NCI-H748 (cell line): Measurements from ENCODE around the gene GOLGA7B.
A peak's percentile ranks its signal among the peaks of the same experiment; 100 is the strongest.

Experiments used
- DNase-seq: peaks from one replicate; lab custom pipeline; 2025; ENCODE audit not compliant: unreplicated experiment; lab: John Stamatoyannopoulos, UW

Gene GOLGA7B

DNA sequence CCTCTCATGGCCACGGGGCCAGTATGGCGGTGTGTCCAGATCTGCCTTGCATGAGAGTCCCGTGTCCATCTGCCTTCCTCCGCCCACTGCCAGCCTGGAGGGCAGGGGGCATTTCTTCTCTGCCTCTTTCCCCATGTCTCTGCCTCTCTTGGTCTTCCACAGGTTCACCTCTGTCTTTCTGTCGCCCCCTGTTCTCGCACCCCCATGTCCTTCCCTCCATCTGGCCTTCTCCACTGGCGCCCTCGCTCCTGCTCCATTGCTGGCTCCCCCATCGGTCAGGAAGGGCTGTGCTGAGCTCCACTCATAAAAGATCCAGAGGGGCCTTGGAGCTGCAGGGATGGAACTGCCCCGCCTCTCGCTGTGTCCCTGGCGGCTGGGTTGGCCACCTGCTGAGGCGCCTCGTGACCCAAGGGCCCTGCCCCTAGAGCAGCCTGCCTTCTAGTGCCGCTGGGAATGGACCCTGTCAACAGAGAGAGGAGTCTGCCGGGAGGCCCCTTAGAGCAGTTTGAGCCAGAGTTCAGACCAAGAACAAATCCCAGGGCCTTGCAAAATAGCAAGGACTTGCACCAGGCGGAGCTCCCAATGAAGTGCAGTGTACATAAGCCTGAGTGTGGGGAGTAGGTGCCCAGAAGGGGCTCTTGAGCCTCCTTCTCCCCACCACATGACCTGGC is 42.0 kb downstream of the GOLGA7B start:
- peak; percentile 4 for DNase-seq

DNA sequence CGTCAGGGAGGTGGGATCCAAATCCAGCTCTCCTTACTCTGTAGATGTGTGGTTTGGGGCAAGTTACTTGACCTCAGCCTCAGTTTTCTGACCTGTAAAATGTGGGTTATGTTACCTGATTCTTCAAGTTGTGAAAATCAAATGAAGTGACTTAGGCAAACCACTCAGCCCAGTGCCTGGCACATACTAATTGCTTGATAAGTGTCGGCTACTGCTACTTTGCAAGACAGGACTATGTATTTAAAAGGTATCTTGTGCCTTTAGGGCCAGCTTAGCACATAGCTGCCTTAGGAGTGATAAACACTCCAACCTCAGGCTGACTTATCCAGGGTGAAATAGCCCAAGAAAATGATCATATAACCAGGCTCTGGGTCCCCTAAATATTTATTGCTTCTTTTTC is 42.9 kb downstream of the GOLGA7B start:
- DNase-seq = no peak

DNA sequence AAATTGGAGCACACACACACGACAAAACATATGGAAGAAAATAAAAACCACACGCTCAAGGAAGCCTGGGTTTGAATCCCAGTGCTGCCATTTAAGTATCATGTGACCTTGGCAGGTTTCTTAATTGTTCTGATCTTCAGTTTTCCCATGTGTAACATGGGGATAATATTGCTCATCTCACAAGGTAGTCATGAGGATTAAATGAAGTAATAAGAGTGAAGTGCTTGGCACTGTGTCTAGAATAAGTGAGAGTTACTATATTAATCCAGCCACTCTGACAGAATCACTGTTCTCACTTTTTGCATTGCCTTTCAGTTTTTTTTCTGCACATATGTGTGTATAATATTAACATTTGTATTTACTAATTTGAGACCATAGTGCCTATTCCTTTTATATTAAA is 43.3 kb downstream of the GOLGA7B start:
- DNase-seq = no peak

DNA sequence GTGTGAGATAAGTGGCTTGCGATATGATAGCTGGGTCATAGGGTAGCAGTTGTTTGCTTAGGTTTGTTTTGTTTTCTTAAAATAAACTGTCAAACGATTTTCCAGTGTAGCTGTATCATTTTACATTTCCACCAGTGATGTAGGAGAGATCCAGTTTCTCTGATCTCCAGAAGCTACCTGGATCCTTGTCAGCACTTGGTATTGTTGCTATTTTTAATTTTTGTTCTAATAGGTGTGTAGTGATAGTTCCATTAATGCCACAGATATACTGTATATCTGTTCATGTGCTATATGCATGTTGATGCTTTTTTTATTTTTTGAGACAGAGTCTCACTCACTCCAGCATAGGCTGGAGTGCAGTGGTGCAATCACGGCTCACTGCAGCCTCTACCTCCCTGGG is 44.4 kb downstream of the GOLGA7B start:
- no peak for DNase-seq

DNA sequence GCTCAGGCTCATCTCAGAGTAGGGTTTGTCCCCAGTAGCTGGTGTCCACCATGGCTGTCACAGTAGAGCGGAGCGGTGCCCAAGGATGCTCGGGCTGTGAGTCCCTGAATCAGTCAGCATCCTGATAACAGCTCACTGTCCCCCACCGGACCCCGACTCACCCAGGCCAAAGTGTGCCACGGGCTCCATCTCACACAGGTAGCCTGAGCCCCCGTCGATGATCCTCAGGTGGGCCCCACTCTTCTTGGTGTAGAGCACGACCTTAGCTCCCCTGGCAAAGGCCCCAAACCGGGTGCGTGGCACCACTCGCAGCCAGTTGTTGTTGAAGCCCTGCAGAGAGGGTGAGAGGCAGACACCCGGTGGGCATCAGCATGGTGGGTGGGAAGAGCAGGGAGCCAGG is 45.4 kb downstream of the GOLGA7B start:
- no peak for DNase-seq

DNA sequence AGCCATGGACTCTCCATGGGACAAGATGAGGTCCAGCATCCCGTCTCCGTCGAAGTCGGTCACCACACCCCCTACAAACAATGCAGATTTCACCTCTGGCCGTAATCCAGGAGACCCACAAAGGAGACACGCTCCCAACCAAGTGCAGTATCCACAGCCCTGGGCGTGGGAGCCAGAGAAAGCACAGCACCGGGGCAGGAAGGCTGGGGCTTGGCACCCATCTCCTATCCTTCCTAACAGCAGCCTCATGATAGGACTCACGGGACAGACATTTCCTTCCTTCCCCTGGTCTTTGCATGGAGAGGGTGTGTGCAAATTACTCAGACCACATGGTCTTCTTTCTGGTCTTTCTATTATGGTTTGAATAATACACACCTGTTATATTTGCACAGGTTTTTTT is 46.3 kb downstream of the GOLGA7B start:
- DNase-seq = peak; percentile 22

DNA sequence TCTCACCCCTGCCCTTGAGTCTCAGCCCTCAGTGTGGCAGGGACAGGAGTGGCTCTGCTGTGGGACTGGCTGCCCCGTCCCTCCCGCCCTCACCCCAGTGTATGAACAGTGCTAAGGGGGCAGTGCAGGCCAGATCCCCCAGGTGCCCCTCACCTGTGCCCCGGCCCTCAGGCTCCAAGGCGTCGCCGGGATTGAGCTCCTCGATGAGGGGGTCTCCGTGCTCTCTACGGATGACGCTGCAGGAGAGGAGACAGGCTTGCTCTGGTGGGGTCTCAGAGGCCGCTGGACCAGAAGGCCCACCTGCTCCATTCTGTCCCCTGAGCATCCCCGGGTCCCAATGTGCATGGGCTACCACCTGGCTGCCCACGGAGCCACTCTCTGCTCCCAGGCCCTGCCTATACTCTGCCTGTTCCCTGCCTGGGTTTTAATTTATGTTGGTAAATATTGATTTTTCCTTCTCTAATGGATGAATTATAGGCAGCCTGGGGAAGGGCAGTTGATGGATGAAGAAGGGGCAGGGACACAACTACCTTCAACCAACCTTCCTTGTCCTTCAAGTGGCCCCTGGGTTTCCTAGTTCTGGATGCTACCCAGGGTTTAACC is 47.2 kb downstream of the GOLGA7B start:
- peak; percentile 45 for DNase-seq

DNA sequence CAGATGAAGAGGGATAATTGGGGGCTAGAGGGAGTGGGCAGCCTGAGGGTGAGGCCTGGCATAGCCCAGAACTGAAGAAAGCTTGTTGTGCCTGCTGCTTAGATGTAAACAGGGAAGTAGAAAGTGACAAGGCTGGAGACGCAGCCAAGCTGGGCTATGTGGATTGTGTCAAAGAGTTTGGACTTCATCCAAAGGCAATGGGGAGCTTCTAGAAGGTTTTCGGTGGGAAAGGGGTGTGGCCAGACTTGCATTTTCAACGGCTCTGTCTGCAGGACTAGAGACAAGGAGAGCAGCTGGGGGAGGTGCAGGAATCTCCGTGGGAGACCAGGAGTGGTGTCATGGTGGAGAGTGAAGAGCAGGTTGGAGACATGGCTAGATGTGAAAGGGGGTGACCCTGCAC is 48.8 kb downstream of the GOLGA7B start:
- DNase-seq = peak; percentile 2

DNA sequence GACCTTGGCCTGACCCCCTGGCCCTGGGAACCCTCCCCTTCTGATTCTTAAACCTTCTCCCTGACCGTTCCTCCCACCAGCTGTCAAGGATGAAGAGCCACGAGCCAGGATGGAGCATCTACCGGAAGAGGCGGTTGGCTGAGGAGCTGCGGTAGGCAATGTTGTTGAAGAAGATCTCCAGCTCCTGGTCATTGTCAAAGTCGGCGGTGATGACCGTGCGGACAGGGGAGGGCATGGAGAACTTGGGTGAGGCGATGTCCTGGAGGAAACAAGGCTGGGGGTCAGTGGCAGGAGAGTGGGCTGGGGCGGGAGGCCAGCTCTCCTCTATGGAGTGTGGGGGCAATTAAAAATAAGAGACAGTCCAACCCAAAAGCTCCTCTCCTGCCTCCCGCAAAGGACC is 51.7 kb downstream of the GOLGA7B start:
- DNase-seq = no peak

DNA sequence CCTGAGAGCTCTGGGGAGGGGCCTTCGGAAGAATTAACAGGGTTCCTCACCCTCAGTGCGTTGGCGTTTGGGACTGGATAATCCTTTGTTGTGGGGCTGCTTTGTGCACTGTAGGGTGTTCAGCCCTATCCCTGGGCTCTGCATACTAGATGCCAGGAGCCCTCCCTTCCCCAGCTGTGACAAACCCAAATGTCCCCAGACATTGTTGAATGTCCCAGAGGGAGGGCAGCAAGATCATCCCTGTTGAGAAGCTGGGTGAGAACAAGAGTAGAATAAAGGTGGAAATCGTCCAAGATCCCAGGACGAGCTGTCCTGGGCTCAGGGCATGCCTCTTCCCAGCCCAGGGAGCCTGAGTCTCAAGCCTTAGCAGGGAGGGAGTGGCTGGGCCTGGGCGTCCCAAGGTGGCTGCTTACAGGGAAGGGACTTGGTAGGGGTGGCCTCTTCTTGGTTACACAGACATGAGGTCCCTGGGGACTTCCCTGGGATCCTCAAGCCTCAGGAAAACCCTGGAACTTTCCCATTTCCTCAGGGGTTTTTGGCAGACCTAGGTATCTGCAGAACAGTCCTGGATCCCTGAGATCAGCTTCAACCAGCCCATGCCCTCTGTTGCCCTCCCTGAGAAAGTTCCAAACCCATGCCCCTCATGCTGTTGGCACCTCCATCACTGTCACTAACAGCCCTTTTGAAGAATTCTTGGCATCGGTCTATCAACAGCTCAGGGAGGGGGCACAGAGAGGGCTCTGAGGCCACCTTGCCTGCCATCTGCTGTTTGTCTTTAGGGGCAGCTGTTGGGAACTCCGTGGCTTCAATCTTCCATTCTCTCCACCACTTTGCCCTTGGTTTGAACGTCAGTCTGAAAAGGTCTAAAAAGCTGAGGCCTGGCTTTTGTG is 53.7 kb downstream of the GOLGA7B start:
- no peak for DNase-seq

DNA sequence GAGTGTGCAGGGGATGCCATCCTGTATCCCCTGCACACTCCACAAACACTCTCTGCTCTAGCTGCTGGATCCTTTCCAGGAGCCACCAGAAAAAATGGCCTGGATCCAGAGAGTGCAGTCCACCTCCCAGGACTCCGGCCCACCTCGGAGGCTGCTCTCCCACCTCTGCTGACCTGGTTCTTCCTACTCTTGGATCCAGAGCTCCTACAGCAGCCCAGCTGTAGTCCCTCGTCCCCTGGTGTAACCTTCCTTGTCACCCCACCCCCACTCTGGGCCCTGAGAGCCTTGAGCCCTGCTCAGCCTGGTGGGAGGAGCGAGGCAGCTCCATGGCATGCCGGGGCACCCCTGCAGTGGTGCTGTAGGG is 54.4 kb downstream of the GOLGA7B start:
- no peak for DNase-seq

DNA sequence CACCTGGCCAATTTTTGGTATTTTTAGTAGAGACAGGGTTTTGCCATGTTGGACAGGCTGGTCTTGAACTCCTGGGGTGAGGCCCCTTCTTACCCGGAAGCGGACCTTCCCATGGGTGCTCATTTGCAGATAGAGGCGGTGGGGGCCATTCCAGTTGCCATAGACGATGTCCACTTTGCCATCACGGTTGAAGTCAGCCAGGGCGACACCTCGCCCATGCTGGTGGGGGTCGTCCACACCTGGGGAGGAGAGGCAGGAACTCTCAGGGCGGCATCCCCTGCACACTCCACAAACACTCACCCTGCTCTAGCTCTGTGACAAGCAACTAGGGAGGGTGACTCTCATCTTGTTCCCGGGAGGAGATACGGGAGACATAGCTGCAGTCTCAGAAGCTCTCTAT is 54.9 kb downstream of the GOLGA7B start:
- no peak for DNase-seq

DNA sequence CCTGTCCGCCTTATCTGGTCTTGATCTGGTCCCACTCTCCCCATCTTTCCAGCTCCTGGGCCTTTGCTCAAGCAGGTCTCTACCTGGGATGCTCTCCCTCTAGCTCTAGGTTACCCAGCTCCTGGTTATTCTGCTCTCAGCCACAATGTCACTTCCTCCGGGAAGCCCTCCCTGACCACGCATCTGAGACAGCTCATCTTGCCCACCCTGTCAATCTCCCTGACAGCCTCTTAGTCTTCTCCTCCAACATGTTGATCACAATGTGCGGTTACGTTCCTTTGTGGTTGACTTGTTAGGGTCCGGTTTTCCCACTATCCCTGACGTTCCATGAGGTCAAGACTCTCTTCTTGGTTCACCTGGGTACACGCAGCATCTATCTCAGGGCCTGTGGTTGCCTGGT is 55.6 kb downstream of the GOLGA7B start:
- DNase-seq = no peak

DNA sequence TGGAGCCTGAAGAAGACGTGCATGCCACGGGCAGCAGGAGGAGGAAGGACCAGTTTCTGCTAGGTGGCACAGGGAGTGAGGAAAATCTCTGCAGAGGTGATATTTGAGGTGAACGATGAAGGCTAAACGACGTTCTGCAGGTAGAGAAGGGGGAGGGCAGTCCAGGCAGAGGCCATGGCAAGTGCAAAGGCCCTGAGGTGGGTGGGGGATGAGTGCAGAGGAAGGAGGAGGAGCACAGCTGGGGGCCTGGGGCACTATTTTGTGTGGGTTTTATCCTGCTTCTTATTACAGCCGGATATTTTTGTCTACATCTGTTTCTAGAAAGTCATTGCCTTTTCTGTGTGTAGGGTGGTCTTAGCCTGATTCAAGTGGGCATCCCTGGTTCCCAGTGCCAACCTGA is 57.6 kb downstream of the GOLGA7B start:
- no peak for DNase-seq

DNA sequence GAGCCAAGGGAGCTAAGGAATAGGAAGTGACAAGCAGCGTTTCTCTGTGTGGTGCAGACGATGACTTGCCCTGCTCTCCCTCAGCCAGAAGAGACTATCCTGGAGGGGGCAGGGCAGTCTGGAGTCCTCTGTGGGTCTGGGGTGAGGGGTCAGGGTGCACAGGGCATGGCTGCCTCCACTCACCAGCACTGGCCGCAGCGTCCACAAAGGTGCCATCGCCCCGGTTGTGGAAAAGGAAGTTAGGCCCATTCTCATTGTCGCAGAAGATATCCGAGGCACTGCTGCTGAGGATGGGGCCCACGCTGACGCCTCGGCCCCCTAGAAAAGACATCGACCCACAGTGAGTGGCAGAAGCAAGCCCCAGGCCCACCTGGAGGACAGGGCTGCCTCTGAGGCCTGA is 58.2 kb downstream of the GOLGA7B start:
- no peak for DNase-seq

DNA sequence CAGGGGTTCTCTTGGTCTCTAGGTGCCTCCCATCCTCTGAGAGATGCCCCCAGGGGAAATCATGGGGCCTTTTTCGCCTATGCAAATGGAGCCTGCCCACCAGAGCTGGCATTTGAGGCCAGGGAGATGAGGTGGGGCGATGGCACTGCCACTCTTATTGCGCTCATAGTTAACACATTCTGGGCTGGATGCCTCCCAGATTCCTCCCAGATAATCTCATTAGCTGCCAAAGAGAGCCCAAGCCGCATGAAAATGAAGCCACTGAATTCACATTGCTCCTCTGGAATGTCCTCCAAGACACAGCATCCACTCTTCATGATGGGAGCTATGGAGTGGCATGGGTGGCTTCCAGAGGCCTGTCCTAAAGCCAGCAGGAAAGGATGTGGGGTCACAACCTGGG is 61.0 kb downstream of the GOLGA7B start:
- no peak for DNase-seq

DNA sequence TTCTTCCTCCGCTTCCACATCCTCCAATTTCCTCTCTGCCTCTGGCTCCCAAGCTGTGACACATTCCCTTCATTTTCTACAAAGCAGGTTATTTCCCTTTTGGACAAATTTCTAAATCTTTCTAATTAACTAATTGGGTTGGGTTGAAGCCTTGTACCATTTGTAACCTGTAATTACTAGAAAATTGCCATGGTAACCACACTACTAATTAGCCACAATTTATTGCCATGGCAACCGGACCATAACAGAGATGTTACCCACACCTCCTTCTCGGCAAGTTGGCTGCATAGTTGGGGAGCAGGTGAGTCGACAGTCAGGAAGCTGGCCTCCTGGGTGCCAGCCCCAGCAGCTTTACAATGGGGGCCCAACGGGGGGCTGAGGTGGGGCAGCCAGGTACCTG is 61.6 kb downstream of the GOLGA7B start:
- DNase-seq = peak; percentile 77

DNA sequence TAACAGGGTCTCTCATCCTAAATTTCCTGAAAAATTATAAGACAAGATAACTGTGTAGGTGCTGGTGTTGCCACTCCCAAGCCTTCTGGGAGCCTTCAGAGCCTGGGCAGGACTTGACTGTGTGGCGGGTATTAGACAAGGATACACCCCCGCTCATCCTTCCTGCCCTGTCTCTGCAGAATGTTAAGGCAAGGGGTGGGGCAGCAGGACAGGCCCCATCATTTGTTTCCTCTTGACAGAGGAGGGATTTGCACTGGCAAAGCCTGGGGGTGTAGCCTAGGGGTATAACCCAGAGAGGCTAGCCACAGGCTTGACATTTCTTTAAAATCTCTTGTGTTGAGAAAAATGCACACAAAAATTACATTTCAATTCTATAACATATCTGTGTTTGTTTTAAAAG is 63.5 kb downstream of the GOLGA7B start:
- DNase-seq = no peak

DNA sequence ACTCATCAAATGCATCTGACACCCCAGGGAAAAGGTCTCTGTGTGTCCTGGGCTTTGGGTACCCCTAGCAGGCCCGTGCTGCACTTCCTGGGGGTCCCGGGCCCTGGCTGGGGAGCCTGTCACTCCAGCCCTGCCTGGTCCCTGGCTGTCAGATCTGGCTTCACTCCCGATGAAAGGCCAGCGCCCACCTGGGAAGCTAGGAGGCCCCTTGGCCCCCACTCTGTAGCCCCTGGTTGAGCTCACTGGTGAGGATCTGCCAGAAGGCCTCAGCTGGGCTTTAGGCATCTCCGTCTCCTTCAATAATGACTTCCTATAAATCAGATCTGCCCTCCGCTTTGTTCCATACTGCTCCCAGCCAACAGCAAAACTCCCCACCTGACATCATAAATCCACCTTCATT is 64.0 kb downstream of the GOLGA7B start:
- no peak for DNase-seq

DNA sequence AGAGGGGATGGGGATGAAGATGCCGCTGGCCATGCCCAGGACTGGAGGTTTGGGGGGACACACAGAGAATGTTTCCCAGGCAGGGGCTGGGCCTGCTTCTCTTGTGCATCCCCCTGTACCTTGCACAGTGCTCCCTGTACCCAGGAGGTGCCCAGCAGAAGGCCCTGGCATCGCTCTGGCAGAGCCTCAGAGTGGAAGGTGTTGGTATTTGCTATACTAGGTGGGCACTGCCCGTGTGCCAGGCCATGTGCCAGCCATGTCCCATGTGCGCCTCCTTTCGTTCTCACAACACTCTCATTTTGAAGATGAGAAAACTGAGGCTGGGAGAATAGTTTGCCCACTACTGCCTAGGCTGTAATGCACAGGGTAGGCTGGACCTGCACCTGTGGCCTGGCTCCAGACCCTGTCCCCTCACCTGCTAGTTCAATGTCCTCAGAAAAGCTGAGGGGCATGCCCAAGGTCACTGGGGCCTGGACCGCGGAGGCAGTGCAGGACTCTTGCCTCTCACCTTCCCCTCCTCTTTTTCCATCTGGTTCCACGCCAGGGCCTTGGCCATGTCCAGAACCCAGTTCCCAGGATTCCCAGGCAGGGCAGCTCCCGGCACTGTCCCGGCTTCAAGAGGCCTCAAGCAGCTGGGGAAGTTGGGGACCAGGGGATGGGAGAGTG is 64.7 kb downstream of the GOLGA7B start:
- DNase-seq = no peak

DNA sequence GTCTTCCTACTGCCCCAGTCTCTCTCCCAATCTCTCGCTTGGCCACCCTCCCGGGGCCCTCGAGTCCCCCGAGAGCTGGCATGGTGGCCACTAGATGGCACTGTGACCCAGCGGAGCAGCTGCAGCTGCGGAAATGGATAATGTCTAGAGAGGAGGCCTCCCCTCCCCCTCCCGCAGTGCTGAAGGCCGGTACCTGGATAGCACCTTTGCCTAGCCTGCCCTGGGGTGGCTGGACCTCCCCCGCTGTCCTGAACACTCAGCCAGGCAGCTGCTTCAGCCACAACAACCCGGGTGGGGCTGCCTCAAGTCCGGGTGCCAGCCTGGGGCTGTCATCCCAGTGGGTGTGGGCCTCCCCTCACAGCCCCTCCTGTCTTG is 65.2 kb downstream of the GOLGA7B start:
- DNase-seq = peak; percentile 63
